HG02852 (cell line): ENCODE measurements around the gene CA7.

Source experiments
- ATAC-seq: cut with Tn5 transposase; IDR thresholded peaks from one replicate; pipeline ENCODE4 v1.9.1; 2021; ENCODE audit warnings: mild to moderate bottlenecking, moderate library complexity; ENCODE audit not compliant: unreplicated experiment

The CA7 gene

DNA sequence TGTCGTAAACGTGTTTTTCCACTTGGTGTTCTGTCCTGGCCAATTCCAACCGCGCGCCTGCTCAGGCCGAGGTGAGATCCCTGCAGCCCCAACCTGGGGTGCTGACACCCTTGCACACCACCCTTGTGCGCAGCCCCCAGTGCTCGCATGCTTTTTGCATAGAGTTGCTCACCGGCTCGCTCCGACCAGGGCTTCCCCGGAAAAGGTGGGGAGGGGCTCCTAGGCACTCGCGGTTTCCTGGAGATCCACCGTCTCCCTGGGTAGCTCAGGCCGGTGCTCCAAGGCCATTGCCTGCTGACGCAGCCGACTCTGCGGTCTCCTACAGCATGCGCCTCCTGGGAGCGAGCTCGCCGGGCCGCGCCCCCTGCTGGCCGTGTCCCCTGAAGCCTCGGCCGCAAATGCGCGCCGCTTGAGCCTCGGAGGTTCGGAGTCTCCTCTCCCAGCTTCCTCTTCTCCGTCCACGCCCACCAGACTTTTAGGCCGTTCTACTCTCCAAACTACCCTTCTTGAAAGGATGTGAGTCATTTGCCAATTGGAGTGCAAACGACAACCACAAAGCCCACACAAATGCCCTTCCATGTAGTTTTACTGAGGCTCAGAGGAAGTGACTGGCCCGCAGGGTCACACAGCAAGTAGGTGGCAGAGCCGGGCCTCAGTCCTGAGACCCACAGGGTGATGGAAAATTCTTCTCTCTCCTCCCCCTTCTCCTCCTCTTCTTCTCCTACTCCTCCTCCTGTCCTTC is 28.9 kb downstream of the CA7 start:
- ATAC-seq = peak; percentile 89

DNA sequence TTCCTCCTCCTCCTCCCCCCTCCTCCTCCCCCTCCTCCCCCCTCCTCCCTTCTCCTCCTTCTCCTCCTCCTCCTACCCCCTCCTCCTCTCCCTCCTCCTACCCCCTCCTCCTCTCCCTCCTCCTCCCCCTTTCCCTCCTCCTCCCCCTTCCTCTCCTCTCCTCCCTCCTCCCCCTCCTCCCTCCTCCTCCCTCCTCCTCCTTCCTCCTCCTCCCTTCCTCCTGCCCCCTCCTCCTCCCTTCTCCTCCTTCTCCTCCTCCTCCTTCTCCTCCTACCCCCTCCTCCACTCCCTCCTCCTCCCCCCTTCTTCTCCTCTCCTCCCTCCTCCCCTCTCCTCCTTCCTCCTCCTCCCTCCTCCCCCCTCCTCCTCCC is 29.5 kb downstream of the CA7 start:
- ATAC-seq = no peak

DNA sequence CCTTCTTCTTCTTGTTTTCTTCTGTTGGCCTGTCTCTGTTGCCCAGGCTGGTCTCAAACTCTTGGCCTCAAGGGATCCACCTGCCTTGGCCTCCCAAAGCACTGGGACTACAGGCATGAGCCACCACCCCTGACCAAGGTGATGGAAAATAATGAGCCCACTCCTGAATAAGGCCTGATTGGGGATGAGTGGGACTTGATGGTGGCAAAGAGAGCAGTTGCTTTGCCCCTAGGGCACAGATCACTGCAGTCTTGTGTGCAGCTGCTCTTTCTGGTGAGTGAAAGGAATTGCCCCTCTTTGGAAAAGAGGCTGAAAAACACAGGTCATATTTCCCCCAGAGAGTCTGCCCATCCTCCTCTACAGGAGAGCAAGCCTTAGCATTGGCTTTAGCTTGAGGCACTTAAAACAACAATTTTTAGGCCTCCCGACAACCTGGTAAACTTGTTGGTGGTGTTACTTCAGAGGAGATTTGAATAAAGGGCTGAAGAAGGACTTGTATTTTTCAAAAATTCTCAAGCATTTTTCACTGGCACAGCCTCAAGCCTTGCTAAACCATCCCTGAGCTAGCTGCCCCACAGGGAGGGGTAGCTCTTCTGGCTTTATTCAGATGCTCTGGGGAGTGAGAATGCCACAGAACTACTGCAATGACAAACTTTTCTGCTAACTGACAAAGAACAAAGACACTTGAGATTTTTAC is 30.0 kb downstream of the CA7 start:
- no peak for ATAC-seq

DNA sequence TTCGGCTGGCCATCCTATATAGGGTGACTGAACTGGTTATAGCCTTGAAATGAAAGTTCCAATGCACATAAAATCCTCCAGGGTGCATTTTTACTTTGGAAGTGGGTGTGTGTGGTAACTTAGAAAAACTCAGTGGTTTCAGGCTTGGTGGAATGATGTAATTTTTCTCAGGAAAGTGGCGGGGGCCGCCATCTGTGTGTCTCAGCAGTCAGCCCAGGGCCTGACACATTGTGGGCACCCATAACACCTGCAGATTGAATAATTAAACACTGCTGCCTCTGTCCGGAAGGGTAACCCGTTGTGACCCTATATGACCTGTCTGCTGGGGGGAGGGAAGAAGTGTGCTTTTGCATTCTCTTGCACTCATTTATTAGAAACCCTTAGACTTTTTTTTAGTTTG is 33.9 kb downstream of the CA7 start:
- ATAC-seq = no peak

DNA sequence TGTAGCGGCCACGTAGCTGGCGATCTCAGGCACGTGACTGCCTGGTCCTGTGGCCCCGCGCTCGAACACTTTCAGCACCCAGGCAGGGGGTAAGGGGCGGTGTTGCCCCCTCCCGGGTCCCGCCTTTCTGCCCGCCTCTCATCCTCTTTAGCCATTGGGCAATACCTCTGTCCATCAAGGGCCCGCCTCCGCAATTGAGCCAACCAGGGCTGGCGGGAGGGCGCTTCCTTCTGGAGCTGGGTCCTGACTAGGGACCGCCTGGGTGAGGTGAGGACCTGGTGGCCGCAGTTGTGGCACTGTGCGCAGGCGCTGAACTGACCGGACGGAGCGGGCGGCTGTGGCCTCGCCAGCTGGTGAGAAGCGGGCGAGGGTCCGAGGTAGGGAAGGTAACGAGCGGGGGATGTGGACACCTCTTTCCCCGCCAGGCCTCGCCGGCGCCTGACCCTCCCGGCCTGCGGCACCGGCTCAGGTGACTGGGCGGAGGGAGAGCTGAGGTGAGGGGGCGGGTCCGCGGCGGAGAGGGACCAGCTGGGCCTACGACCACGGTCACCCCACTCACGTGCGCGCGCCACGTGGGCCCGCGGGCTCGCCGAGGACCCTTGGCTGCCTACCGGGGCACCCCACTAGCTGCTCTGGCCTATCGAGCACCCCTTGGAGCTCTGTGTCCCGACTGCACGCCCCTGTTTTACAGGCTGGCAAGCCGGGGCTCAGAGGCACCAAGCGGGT is 36.2 kb downstream of the CA7 start, which contains the start of gene PDP2:
PDP2 (plus strand) TSS at position 228 of the 726 bp plus-strand sequence. CDS start 3,770 bp downstream, outside the sequence.
- ATAC-seq = peak; percentile 94

DNA sequence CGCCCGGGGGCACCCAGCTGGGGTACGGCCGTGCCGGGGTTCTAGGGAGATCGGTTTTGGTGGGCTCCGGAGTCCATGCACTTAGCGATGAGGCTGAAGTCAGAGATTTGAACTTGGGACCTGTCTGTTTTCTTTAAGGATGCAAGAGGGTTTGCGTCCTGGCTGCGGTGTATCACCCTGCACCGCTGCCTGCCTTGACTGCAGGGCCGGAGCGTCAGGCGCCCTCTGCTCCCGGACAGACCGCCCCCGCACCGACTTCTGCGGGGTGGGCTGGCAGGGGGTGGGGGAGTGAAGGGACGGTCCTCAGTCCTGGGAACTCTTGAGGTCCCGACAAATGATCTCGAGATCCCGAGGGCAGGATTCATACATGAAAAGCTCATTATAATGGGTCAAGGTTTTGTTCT is 36.8 kb downstream of the CA7 start:
- ATAC-seq = peak; percentile 4

DNA sequence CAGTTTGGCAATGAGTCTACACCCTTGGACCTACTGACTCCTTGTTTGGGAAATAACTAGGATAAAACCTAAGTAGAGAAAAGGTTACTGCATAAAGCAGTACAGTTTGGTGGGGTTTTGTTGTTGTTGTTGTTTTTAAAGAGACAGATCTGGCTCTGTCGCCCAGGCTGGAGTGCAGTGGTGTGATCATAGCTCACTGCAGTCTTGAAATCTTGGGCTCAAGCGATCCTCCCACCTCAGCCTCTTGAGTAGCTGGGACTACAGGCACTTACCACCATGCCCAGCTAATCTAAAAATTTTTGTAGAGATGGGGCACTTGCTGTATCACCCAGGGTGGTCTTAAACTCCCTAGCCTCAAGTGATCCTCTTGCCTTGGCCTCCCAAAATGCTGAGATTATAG is 37.3 kb downstream of the CA7 start:
- ATAC-seq = no peak

DNA sequence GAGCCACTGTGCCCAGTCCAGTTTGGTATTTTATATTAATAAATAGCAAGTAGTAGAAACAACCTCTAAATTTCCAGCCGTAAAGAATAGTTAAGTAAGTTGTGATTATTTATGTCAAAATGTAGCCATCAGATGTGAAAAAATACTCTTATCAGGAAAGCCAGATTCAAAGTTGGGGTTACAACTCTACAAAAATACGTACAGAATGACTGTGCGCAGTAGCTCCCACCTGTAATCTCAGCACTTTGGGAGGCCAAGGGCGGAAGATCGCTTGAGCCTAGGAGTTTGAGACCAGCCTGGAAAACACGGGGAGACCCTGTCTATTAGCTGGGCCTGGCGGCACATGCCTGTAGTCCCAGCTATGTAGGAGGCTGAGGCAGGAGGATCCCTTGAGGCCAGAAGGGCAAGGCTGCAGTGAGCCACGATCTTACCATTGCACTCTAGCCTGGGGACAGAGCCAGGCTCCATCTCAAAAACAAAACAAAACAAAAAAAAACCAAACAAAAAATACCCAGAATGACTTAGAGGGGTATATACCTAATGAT is 37.8 kb downstream of the CA7 start:
- ATAC-seq = no peak

DNA sequence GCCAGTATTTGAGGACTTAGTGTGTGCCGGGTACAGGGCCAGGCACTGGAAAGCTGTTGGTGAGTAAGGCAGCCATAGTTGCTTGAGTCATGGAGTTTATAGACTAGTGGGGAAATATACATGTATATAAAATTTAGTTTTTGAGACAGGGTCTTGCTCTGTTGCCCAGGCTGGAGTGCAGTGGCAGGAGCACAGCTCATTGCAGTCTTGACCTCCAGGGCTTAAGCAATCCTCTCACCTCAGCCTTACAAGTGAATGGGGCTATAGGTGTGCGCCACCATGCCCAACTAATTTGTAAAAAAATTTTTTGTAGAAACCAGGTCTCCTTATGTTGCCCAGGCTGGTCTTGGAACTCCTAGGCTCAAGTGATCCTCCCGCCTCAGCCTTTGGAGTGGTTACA is 38.5 kb downstream of the CA7 start:
- ATAC-seq = no peak

DNA sequence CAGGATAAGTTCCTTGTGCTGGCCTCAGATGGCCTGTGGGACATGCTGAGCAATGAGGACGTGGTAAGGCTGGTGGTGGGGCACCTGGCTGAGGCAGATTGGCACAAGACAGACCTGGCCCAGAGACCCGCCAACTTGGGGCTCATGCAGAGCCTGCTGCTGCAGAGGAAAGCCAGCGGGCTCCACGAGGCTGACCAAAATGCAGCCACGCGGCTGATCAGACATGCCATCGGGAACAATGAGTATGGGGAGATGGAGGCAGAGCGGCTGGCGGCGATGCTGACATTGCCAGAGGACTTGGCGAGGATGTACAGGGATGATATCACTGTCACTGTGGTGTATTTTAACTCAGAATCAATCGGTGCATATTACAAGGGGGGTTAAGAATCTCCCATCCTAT is 41.3 kb downstream of the CA7 start:
- ATAC-seq = no peak

DNA sequence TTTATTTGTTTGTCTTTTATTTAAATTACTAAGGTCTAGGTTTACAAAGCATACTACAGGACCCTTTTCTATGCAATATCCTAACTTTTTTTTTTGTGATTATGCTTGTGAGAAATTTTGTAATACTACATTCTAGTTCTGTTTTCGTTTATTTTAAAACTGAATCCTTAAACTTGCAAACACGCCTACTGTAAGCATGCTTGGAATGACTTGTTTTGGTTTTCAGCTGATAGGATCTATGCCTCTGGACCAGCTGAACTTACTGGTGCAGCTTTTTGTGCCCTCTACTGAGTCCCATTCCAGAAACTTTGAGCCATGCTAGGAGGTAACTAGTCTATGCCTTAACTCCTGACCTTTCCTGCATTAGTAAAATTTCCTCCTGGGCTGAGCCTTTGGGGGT is 42.1 kb downstream of the CA7 start:
- no peak for ATAC-seq

DNA sequence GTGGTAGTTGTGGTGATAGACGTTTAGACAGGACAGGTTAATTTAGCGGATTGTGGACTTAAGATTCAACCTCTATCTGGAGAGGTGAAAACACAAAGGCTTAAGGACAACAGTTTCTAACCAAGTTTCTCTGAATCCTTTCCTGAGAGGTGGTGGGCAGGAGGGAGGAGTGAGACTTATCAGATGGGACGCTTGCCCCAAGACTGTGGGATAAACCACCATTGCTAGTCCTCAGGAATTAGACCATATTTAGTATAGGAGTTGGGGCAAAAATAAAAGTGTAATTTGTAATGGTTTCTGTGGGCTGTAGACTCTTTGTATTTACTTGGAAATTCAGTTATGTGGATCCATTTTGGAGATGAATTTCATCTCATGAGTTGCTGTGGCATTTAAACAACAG is 42.7 kb downstream of the CA7 start:
- ATAC-seq = no peak

DNA sequence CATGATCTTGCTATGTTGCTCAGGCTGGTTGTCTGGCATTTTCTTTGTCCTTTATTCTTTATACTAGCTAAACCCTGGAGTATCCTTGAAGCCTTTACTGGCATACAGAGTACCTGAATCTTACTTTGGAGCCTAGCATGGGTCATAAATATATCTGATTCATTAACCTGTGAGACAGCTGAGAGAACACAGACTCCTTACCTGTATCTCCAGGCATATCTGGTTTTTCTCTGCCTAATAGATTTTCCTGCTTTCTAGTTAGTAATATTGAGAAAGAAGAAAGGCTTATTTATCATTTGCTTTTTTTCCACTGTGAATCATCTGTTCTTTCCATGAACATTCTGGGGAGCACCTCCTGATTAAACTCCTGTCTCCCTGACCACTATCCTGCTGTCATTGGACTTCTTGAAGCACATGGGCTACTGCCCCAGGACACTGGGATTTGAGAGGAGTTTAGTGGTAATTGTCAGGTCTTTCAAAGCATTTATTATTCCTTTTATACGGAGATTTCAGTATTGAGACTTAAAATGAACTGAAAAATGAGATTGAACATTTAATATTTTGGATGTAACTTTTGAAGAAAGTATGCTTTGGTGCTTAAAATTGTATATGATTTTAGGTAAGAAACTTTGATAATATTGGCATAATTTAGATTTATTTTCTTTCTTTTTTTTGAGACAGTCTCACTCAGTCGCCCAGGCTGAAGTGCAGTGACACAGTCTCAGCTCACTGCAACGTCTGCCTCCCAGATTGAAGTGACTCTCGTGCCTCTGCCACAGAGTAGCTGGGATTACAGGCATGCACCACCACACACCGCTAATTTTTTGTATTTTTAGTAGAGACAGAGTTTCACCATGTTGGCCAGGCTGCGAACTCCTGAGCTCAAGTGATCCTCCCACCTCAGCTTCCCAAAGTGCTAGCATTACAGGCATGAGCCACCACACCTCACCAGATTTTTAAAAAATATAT is 44.7 kb downstream of the CA7 start:
- no peak for ATAC-seq

DNA sequence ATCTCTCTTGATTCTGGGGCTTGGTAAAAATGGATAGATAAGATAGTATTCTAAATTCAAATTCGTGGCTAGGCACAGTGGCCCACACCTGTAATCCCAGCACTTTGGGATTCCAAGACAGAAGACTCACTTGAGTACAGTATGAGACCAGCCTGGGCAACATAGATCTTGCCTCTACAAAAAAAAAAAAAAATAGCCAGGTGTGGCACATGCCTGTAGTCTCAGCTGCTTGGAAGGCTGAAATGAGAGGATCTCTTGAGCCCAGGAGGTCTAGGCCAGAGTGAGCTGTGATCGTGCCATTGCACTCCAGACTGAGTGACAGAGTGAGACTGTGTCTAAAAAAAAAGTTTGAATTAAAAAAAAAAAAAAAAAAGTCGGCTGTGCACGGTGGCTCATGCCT is 45.4 kb downstream of the CA7 start:
- ATAC-seq = no peak

DNA sequence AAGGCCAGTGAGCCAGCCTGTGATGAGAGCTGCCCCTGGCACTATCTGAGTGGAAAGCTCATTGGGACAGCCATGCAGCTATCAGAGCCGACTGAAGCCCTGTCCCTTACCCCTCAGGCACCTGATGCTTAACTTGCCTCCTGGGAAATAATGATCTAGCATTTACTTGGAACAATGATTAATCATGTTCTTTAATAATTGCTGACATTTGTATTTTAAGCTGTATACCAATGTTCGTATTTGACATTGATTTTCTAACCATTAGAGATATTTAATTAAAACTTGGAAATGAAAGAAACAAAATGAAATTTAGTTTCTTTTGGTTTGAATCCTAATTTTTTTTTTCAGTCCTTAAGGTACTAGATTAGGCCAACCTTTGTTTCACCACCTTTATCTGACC is 46.6 kb downstream of the CA7 start:
- no peak for ATAC-seq

DNA sequence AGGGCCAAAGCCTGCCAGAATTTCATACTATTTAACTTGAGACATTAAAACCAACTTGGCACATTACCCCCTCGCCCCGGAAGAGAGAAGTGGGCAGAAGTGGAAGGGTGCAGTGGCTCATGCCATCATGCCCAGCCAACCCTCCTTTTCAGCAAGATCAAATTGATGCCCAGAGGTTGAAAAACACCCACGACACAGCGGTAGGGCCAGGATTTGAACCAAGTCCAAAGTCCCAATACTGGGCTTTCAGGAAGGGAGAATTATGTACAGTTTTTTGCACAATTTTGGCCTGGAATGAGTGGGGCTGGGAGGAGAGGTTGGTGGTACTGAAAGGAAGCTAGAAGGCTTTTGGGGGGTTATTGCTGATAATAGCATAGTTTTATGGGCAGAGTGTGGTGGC is 47.1 kb downstream of the CA7 start:
- ATAC-seq = no peak

DNA sequence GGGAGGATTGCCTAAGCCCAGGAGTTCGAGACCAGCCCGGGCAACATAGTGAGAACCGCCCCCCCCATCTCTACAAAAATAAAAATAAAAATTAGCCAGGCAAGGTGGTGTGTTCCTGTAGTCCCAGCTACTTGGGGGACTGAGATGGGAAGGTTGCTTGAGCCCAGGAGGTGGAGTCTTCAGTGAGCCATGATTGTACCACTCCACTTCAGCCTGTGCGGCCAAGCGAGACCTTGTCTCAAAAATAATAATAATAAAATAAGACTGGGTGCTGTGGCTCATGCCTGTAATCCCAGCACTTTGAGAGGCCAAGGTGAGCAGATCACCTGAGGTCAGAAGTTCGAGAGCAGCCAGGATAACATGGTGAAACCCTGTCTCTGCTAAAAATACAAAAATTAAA is 47.6 kb downstream of the CA7 start:
- no peak for ATAC-seq

DNA sequence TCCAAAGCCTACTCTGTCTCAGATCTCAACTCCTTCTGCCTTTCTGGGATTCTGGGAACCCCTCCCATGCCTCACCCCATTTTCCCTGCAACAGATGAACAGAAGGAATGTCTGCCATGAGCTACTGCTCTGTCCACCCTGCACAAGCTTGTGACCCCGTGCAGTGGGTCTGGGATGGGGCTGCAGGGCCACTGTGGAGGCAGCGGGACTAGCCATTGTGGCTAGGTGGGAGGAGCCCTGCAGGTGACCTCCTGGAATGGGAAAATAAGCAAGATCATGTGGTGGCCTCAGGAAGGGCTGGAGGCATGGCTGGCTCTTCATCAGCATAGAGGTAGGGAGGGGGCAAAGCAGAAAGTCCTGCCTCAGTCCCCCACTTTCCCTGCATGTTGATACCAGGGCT is 49.8 kb downstream of the CA7 start:
- ATAC-seq = no peak

DNA sequence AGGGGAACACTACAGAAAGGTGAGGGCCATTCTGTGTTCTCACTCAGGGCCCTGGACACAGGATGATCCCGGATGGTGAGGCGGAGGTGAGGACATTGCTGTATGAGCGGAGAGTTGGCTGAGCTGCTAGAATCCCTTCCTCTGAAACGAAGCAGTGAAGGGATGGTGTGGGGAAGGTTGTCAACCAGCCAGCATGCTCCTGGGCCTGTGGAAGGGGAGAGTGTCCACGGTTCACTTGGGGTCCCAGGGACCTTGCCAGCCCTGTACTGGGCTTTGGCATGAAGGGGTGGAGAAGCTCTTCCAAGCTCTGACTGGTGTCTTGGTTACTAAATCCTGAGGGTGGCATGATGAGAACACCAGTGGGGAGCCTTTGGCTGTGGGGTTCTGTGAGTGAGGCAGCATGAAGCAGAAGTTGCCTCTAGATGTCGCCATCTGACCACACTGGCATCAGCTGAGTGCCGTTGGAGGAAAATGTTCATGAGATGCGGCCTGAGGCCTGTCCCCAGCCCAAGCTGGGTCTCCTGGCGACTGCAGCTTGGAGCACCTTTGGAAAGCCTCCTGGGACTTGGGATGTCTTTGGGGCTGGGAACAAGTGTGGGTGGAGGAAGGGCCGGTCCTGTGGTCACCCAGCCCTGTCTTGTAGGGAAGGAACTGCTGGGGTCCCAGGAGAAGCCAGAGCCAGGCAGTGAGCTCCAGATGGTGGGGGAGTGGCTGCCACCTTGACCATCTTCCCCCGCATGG is 50.9 kb downstream of the CA7 start:
- ATAC-seq = no peak

DNA sequence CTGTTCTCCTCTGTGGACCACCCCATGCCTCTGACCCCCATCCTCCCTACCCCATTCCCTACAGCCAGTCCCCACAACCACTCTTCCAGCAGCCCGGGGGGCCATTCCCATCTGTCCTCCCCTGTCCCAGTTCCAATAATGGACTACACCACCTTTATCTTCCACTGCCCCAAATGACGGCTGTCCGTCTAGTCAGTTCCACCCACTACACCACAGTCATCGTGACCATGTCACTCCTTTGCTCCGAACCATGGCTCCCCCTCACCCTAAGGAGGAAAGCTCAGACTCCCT is 51.4 kb downstream of the CA7 start:
- ATAC-seq = no peak
